Astrocyte of the cerebellum (primary cell): ENCODE data around the gene COX8C.
A peak's percentile ranks its signal among the peaks of the same experiment; 100 is the strongest.

Experiments
- DNase-seq: peaks from one replicate; pipeline ENCODE4 v3.0.0-alpha.2; 2011; ENCODE audit warnings: low read depth
- H3K4me3 ChIP-seq: 2 replicates; pipeline ENCODE4 v1.5.1; 2011; ENCODE audit warnings: mild to moderate bottlenecking, low read depth, low read length, moderate library complexity
- CTCF ChIP-seq: IDR thresholded peaks from 2 replicates; pipeline ENCODE4 v1.5.1; 2012; ENCODE audit warnings: low read length, low read depth, moderate library complexity, mild to moderate bottlenecking; ENCODE audit errors: missing control alignments
- in situ Hi-C: cut with HindIII; loops from 2 replicates; pipeline ENCODE4 v1.10.0; 2017; ENCODE audit warnings: low sequenced_read_pairs

Gene COX8C

DNA sequence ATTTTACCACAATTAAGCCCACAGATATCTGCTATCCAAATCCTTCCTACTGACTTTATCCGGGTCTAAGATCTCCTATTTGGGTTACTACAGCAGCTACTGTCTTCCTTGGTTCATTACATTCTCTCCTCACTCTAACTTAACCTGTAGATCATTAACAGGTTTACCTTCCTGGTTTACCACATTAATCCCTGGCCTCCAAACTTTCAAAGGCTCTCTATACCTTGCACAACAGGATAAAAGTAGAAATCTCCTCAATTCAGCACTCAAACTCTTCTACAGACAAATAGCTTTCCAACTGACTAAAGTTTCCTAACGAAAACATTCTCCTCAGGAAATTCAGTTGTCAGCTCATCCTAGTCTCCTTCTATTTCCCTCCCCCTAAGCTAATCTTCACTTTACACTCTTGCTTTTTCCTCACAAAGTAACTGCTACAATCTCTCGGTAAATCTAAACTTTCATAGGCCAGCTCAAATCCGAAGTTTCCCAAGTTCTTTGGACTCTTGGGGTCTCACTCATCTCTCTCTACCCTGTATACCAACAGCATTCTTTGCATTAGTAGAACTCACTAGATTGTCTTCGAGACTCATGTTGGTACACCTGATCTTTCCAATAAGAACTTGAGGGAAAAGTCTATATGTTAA is 16.9 kb upstream of the COX8C start:
- no peak for DNase-seq
- H3K4me3 ChIP-seq = no peak overlapping the region
- TF ChIP-seq CTCF = no peak
- in situ Hi-C loops = no loop called here

GRCh38 chr14:93330609-93331000 is 16.4 kb upstream of the COX8C start:
- no peak overlapping the region for H3K4me3 ChIP-seq
- no peak for TF ChIP-seq CTCF
- no peak for DNase-seq
- in situ Hi-C loops = no loop called here

DNA sequence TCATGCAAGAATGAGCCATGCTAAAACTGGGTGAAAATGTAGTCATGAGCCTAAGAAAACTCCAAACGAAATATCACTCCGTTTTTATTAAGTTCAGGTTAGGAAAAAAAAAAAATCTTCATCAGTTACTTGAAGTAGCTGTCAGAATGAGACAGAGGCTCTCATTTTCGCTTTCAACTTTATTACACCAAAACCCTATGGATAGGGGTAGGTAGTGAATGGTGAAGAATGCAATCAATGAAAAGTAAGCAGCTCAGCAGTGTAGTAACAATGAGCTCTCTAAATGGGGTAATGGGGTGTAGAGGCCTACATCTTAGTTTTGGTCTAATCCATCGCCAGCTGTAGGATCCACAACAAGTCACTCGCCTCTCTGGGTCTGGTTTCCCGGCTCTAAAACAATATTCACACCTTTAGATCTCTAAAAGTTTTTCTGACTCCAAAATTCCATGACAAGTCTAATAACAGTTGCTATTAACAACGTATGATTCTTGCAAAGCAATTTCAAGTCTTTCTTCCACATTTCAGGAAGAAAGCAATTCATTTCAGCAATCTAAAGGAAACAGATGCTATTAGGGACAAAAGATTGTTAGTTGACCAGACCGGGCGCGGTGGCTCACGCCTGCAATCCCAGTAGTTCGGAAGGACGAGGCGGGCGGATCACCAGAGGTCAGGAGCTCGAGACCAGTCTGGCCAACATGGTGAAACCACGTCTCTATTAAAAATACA is 15.8 kb upstream of the COX8C start:
- no peak for DNase-seq
- in situ Hi-C loops = no loop called here
- peak overlapping the region; percentile 69 for H3K4me3 ChIP-seq
- no peak for TF ChIP-seq CTCF

- DNase-seq = no peak
- no peak for TF ChIP-seq CTCF
- peak overlapping the region; percentile 69 for H3K4me3 ChIP-seq
- in situ Hi-C loops = no loop called here
These were observed 15.1 kb upstream of the COX8C start for GRCh38 chr14:93331728-93332396.

- peak overlapping the region; percentile 69 for H3K4me3 ChIP-seq
- no peak for TF ChIP-seq CTCF
- in situ Hi-C loops = no loop called here
- DNase-seq = no peak
These were observed 14.6 kb upstream of the COX8C start for GRCh38 chr14:93332397-93332852.

DNA sequence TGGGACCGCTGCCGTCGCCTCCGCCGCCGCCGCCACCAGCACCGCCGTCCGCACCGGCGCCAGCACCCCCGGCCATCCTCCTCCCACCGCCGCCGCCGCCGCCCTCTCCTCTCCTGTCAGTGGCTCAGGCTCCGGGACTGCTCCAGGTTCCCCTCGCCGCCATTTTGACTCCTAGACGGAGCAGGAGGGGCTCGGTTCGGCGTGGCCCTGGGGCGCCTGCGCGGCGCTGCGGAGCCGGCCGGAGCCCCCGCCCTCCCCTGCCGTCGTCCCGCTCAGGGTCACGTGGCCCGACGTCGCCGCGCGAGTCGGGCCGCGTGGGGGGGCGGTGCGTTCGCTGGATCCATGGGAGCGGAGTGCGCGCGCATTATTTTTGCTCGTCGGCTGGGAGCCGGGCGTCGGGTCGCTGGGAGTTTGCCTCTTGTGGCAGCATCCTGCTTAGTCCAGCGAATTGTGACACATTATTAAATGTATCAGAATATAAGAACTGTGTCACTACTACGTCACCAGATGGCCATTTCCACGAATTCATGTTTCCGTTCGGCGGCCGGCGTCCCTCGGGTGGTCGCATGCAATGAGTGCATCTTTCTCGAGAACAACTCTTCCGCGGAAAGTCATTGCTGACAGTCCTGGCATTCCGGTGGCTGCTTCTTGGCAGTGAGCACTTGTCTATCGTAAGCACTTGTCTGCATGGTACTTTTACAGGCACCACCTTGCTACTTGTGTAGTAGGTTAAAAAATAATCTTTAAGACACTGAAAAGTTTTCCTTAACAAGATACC is 13.9 kb upstream of the COX8C start, which contains the start of gene BTBD7:
BTBD7 (minus strand) TSS at position 184 of the 778 bp plus-strand sequence. CDS start 36,985 bp downstream, outside the sequence.
- DNase-seq = peak; percentile 83
- in situ Hi-C loops = no loop called here
- TF ChIP-seq CTCF = no peak
- peak within 1 kb of the TSS; percentile 69 for H3K4me3 ChIP-seq
